Left forelimb (tissue), 1 donor: ENCODE results near the gene TMEM74B.

ENCODE experiments used
- DNase-seq: peaks from one replicate; pipeline ENCODE4 v3.0.0-alpha.2; 2018; ENCODE audit warnings: low spot score

TMEM74B gene

DNA sequence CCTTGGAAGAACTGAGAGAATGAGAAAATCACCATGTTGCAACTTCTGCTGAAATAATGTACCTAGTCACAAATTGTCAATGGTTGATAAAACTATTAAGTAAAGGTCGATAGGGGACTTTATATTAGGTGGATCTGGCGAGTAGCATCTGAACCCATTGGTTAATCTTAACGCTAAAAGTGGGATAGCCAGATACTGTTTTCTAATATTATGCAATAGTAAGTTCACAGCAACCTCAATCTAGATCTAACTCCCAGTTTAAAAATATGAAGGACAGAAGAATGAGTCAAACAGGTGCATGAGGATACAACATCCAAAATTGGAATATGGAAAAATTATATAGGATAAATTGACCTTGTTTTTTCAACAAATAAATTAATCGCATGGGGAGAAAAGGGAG, 47.5 kb downstream of the TMEM74B start:
- no peak for DNase-seq

DNA sequence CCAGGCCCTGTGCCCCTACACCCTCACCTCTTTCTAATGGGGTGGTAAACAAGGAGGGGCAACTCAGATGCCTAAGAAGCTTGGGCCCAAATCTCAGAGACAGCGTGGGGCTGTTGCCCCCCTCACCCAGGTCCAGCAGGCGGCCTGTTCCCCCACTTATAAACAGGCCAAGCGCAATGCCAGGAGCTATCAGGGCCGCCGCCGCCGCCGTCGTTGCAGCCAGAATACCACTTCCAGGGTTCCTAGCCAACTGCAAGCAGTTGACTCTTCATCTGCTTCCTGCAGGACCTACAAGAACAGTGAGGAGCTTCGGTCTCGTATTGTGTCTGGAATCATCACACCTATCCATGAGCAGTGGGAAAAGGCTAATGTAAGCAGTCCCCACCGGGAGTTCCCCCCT, 49.9 kb downstream of the TMEM74B start:
- no peak for DNase-seq

DNA sequence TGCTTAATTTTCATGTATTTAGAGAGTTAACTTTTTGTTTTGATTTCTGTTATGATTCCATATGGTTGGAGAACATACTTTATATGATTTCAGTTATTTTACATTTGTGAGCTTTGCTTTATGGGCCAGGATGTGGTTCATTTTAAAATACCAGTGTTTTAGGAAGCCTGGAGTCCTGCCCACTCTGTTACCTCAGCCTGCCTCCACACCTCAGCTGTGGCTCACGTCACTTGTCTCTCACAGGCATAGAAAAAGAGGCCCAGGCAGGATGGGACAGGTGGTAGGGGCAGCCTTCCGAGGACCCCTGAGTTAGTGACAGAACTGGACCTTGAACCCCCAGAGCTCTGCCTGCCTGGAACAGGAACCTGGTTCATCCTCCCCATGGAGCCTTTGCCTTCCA, 50.4 kb downstream of the TMEM74B start:
- no peak for DNase-seq

DNA sequence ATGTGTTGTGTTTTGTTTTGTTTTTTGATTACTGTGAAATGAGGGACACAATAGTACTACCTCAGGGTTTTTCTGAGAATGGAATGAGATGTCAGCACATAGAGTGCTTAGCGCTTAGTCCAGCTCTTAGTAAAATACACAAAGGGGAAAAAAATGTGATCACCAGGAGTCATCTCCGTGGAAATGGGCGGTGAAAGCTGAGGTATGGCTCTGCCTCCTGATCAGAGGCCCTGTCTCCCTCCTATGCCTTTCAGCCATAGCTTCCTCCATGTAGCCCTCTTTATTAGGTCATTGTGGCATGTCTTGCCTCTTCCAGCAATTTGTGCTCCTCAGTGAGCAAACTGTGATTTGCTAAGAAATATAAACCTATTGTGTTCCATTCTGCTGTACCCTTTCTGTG, 53.4 kb downstream of the TMEM74B start:
- DNase-seq, result no peak

DNA sequence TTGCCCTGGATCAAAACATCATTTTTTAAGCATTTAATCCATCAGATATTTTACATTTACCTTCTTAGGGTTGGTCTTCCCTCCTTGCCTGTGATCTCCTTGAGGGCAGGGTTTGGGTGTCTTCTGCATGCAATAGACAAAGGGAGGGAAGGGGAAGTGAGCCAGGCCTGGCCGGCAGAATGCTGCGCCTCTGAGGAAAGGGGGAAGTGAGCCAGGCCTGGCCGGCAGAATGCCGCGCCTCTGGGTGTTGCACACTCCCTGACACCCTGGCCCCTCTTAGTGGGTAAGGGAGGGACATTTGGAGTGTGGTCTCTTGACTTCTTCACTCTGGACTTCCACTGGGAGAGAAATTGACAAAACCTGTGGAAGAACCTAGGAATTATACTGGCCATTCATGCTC, 53.9 kb downstream of the TMEM74B start:
- no peak for DNase-seq
